Measurements from ENCODE around the gene RELCH.

RELCH gene

GRCh38 chr18:62294073-62294472 lies 107.0 kb downstream of the RELCH start:
- H3K36me3 ChIP-seq (ENCODE audit: control insufficient read depth in 5 of 5, insufficient read depth in 5 of 5, low read length in 5 of 5), result peaks cover 11 to 35% (median 27%) of the 10 kb centered on the region in 5 donors
- no peaks in the 10 kb centered on the region for H3K27me3 ChIP-seq (ENCODE audit: control insufficient read depth in 5 of 5, insufficient read depth in 4 of 5, low read length in 5 of 5)
- no peak overlapping the region for H3K9ac ChIP-seq (ENCODE audit: low read length in 5 of 5)
- no peaks in the 10 kb centered on the region for H3K4me1 ChIP-seq (ENCODE audit: control insufficient read depth in 5 of 5, insufficient read depth in 5 of 5, low read length in 5 of 5)
- H3K9me3 ChIP-seq (ENCODE audit: control insufficient read depth in 5 of 5, low read length in 5 of 5), result no peaks in the 10 kb centered on the region
- no peak overlapping the region for H3K27ac ChIP-seq (ENCODE audit: low read depth, low read length)
- H3K4me3 ChIP-seq (ENCODE audit: low read depth in 1 of 5, low read length in 5 of 5), result no peak overlapping the region

GRCh38 chr18:62300359-62300963 lies 113.4 kb downstream of the RELCH start:
- Histone ChIP-seq H3K27ac (ENCODE audit: low read depth, low read length) (no peak overlapping the region), H3K9me3 (ENCODE audit: control insufficient read depth in 5 of 5, low read length in 5 of 5) (no peaks in the 10 kb centered on the region), H3K36me3 (ENCODE audit: control insufficient read depth in 5 of 5, insufficient read depth in 5 of 5, low read length in 5 of 5) (peaks cover 25 to 60% (median 31%) of the 10 kb centered on the region in 5 donors), H3K9ac (ENCODE audit: low read length in 5 of 5) (no peak overlapping the region), H3K4me3 (ENCODE audit: low read depth in 1 of 5, low read length in 5 of 5) (no peak overlapping the region), H3K27me3 (ENCODE audit: control insufficient read depth in 5 of 5, insufficient read depth in 4 of 5, low read length in 5 of 5) (no peaks in the 10 kb centered on the region), H3K4me1 (ENCODE audit: control insufficient read depth in 5 of 5, insufficient read depth in 5 of 5, low read length in 5 of 5) (no peaks in the 10 kb centered on the region)

GRCh38 chr18:62301322-62301721 lies 114.3 kb downstream of the RELCH start:
- no peaks in the 10 kb centered on the region for H3K4me1 ChIP-seq (ENCODE audit: control insufficient read depth in 5 of 5, insufficient read depth in 5 of 5, low read length in 5 of 5)
- H3K27me3 ChIP-seq (ENCODE audit: control insufficient read depth in 5 of 5, insufficient read depth in 4 of 5, low read length in 5 of 5), result no peaks in the 10 kb centered on the region
- H3K27ac ChIP-seq (ENCODE audit: low read depth, low read length), result no peak overlapping the region
- H3K9ac ChIP-seq (ENCODE audit: low read length in 5 of 5), result no peak overlapping the region
- no peak overlapping the region for H3K4me3 ChIP-seq (ENCODE audit: low read depth in 1 of 5, low read length in 5 of 5)
- H3K9me3 ChIP-seq (ENCODE audit: control insufficient read depth in 5 of 5, low read length in 5 of 5), result no peaks in the 10 kb centered on the region
- H3K36me3 ChIP-seq (ENCODE audit: control insufficient read depth in 5 of 5, insufficient read depth in 5 of 5, low read length in 5 of 5), result peaks cover 25 to 60% (median 31%) of the 10 kb centered on the region in 5 donors

- H3K4me1 ChIP-seq (ENCODE audit: control insufficient read depth in 5 of 5, insufficient read depth in 5 of 5, low read length in 5 of 5), result no peaks in the 10 kb centered on the region
- peaks cover under 1 to 18% (median 9%) of the 10 kb centered on the region in 5 donors for H3K36me3 ChIP-seq (ENCODE audit: control insufficient read depth in 5 of 5, insufficient read depth in 5 of 5, low read length in 5 of 5)
- no peak overlapping the region for H3K27ac ChIP-seq (ENCODE audit: low read depth, low read length)
- H3K27me3 ChIP-seq (ENCODE audit: control insufficient read depth in 5 of 5, insufficient read depth in 4 of 5, low read length in 5 of 5), result no peaks in the 10 kb centered on the region
- H3K9ac ChIP-seq (ENCODE audit: low read length in 5 of 5), result no peak overlapping the region
- H3K9me3 ChIP-seq (ENCODE audit: control insufficient read depth in 5 of 5, low read length in 5 of 5), result no peaks in the 10 kb centered on the region
- no peak overlapping the region for H3K4me3 ChIP-seq (ENCODE audit: low read depth in 1 of 5, low read length in 5 of 5)
These were observed 125.8 kb downstream of the RELCH start for GRCh38 chr18:62312851-62313250.

GRCh38 chr18:62318228-62319180 lies 131.4 kb downstream of the RELCH start:
- H3K36me3 ChIP-seq (ENCODE audit: control insufficient read depth in 5 of 5, insufficient read depth in 5 of 5, low read length in 5 of 5), result no peaks in the 10 kb centered on the region
- H3K9ac ChIP-seq (ENCODE audit: low read length in 5 of 5), result no peak overlapping the region
- H3K27me3 ChIP-seq (ENCODE audit: control insufficient read depth in 5 of 5, insufficient read depth in 4 of 5, low read length in 5 of 5), result no peaks in the 10 kb centered on the region
- no peaks in the 10 kb centered on the region for H3K9me3 ChIP-seq (ENCODE audit: control insufficient read depth in 5 of 5, low read length in 5 of 5)
- H3K4me1 ChIP-seq (ENCODE audit: control insufficient read depth in 5 of 5, insufficient read depth in 5 of 5, low read length in 5 of 5), result no peaks in the 10 kb centered on the region
- H3K4me3 ChIP-seq (ENCODE audit: low read depth in 1 of 5, low read length in 5 of 5), result no peak overlapping the region
- no peak overlapping the region for H3K27ac ChIP-seq (ENCODE audit: low read depth, low read length)

GRCh38 chr18:62321201-62321600 lies 134.1 kb downstream of the RELCH start:
- Histone ChIP-seq H3K27ac (ENCODE audit: low read depth, low read length) (no peak overlapping the region), H3K27me3 (ENCODE audit: control insufficient read depth in 5 of 5, insufficient read depth in 4 of 5, low read length in 5 of 5) (peaks cover 3 to 8% (median 7%) of the 10 kb centered on the region in 5 donors), H3K4me1 (ENCODE audit: control insufficient read depth in 5 of 5, insufficient read depth in 5 of 5, low read length in 5 of 5) (peaks cover 0 to 22% (median 17%) of the 10 kb centered on the region in 5 donors), H3K36me3 (ENCODE audit: control insufficient read depth in 5 of 5, insufficient read depth in 5 of 5, low read length in 5 of 5) (no peaks in the 10 kb centered on the region), H3K9me3 (ENCODE audit: control insufficient read depth in 5 of 5, low read length in 5 of 5) (no peaks in the 10 kb centered on the region), H3K9ac (ENCODE audit: low read length in 5 of 5) (no peak overlapping the region), H3K4me3 (ENCODE audit: low read depth in 1 of 5, low read length in 5 of 5) (no peak overlapping the region)

GRCh38 chr18:62323483-62324180 lies 136.6 kb downstream of the RELCH start:
- H3K4me3 ChIP-seq (ENCODE audit: low read depth in 1 of 5, low read length in 5 of 5), result no peak overlapping the region
- no peaks in the 10 kb centered on the region for H3K9me3 ChIP-seq (ENCODE audit: control insufficient read depth in 5 of 5, low read length in 5 of 5)
- no peak overlapping the region for H3K9ac ChIP-seq (ENCODE audit: low read length in 5 of 5)
- H3K36me3 ChIP-seq (ENCODE audit: control insufficient read depth in 5 of 5, insufficient read depth in 5 of 5, low read length in 5 of 5), result no peaks in the 10 kb centered on the region
- H3K27ac ChIP-seq (ENCODE audit: low read depth, low read length), result no peak overlapping the region
- H3K27me3 ChIP-seq (ENCODE audit: control insufficient read depth in 5 of 5, insufficient read depth in 4 of 5, low read length in 5 of 5), result peaks cover 12 to 30% (median 26%) of the 10 kb centered on the region in 5 donors
- peaks cover 0 to 32% (median 22%) of the 10 kb centered on the region in 5 donors for H3K4me1 ChIP-seq (ENCODE audit: control insufficient read depth in 5 of 5, insufficient read depth in 5 of 5, low read length in 5 of 5)

- H3K27ac ChIP-seq (ENCODE audit: low read depth, low read length), result no peak overlapping the region
- H3K4me3 ChIP-seq (ENCODE audit: low read depth in 1 of 5, low read length in 5 of 5), result peak overlapping the region in 3 of 5 donors; percentile 26 to 47 (median 42)
These were observed 137.2 kb downstream of the RELCH start for GRCh38 chr18:62324181-62324828.

GRCh38 chr18:62324917-62325805 lies 138.1 kb downstream of the RELCH start, which contains the start of gene TNFRSF11A:
Gene TNFRSF11A, plus strand, starts transcription at chr18:62325310. Its CDS starts 43 bp downstream, at chr18:62325353.
- H3K27me3 ChIP-seq (ENCODE audit: control insufficient read depth in 5 of 5, insufficient read depth in 4 of 5, low read length in 5 of 5), result peaks cover 12 to 45% (median 39%) of the 10 kb centered on the region in 5 donors
- no peaks in the 10 kb centered on the region for H3K36me3 ChIP-seq (ENCODE audit: control insufficient read depth in 5 of 5, insufficient read depth in 5 of 5, low read length in 5 of 5)
- H3K9me3 ChIP-seq (ENCODE audit: control insufficient read depth in 5 of 5, low read length in 5 of 5), result no peaks in the 10 kb centered on the region
- peak within 1 kb of the TSS in 4 of 5 donors; percentile 4 to 61 (median 43) for H3K9ac ChIP-seq (ENCODE audit: low read length in 5 of 5)
- peak within 1 kb of the TSS; percentile 62 to 78 (median 68) for H3K4me3 ChIP-seq (ENCODE audit: low read depth in 1 of 5, low read length in 5 of 5)
- no peak within 1 kb of the TSS for H3K27ac ChIP-seq (ENCODE audit: low read depth, low read length)
- H3K4me1 ChIP-seq (ENCODE audit: control insufficient read depth in 5 of 5, insufficient read depth in 5 of 5, low read length in 5 of 5), result peaks cover 0 to 45% (median 25%) of the 10 kb centered on the region in 5 donors

More at GRCh38 chr18:62324181-62324828, 137.2 kb downstream of the RELCH start:
- peaks cover 0 to 37% (median 22%) of the 10 kb centered on the region in 5 donors for H3K4me1 ChIP-seq (ENCODE audit: control insufficient read depth in 5 of 5, insufficient read depth in 5 of 5, low read length in 5 of 5)
- peaks cover 12 to 36% (median 31%) of the 10 kb centered on the region in 5 donors for H3K27me3 ChIP-seq (ENCODE audit: control insufficient read depth in 5 of 5, insufficient read depth in 4 of 5, low read length in 5 of 5)
- H3K36me3 ChIP-seq (ENCODE audit: control insufficient read depth in 5 of 5, insufficient read depth in 5 of 5, low read length in 5 of 5), result no peaks in the 10 kb centered on the region
- H3K9me3 ChIP-seq (ENCODE audit: control insufficient read depth in 5 of 5, low read length in 5 of 5), result no peaks in the 10 kb centered on the region
- H3K9ac ChIP-seq (ENCODE audit: low read length in 5 of 5), result no peak overlapping the region
